Stimulated activated CD8-positive, alpha-beta memory T cell treated with anti-CD3 and anti-CD28 coated beads, Interleukin-4, amount 100 ng/mL, for 24 hours (primary cell): Measurements from ENCODE around the gene ZNRF4.
"Not testable (repeated sequence)": the region's sequence is repeated elsewhere in the genome, so short reads cannot be mapped to it uniquely, and the experiment has no call there.

ENCODE experiments used
- DNase-seq: peaks from one replicate; pipeline ENCODE4 v3.0.0-alpha.2; 2020; ENCODE audit warnings: low read depth

Gene ZNRF4

GRCh38 chr19:5477451-5478215 lies 22.4 kb downstream of the ZNRF4 start:
- no peak for DNase-seq

- no peak for DNase-seq
Observed at GRCh38 chr19:5478241-5478924, 23.2 kb downstream of the ZNRF4 start.

- DNase-seq = no peak
Observed at GRCh38 chr19:5478925-5479588, 23.8 kb downstream of the ZNRF4 start.

GRCh38 chr19:5479958-5480357 lies 24.7 kb downstream of the ZNRF4 start:
- no peak for DNase-seq

DNA sequence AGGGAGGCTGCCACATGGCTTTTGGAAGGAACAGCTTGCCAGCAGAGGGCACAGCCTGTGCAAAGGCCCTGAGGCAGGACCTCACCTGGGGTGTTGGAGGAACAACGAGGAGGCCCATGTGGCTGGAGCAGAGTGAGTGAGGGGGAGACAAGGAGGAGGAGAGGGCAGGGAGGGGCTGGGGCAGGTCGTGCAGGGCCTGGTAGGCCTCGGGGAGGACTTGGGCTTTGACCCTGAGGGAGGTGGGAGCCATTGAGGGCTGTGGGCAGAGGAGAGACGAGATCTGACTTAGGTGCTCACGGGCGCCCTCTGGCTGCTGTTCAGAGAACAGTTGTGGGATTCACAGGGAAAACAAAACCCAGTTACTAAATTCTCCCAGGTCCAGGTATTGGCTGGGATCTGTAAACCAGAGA lies 25.2 kb downstream of the ZNRF4 start:
- DNase-seq = peak; percentile 13

GRCh38 chr19:5481957-5482356 lies 26.7 kb downstream of the ZNRF4 start:
- DNase-seq = no peak

DNA sequence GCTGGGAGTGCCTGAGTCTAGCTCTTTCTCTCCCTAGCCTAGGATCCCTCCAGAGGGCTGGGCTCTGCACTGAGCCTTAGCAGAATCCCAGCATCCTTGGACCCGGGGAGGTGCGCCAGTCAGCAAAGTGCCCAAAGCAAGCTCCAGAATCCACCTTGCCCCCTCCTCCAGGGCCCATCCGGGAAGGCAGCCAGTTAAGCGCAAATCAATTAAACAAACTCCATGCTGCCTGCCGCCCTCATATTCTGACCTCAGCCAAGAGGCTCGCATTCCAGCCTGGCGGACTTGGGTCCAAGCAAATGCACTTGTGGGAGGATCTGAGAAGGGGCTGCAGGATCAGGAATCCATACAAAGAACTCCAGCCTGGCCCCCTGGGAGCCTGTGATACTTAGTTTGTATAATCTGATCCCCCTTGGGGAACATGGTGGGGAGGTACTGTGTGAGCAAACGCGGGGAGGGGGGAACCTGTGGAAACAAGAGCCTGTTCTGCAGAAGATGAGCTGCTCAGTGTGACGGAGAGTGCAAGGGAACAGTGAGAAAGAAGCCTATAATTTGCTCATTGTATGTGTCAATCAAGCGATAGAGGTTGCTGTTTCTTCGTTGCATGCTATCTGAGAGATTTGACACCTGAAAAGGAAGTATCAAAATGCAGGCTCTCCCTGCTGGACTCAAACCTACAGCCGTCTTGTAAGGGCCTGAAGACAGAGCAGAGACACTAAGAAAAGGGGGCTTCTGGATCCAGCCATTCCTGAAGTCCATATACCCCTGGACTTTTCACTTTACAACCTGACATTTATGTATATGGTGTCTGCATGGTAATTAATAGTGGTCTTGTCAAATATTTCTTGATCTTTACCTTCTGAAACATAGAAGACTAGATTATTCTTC lies 29.4 kb downstream of the ZNRF4 start:
- DNase-seq = no peak

DNA sequence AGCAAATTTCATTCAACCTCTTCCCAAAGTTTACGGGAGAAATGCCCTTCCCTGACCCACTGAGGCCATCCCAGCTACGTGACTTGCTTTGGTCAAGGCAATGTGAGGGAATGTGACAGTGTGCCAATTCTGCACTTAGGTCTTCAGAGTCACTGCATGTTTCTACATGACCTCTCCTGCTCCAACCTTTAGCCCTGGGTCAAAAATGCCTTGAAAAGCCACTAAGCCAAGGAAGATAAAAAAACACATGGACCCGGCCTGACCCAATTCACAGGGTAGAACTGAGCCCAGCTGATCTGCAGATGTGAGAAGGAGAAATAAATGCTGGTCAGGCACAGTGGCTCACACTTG lies 30.0 kb downstream of the ZNRF4 start:
- DNase-seq = no peak

GRCh38 chr19:5485658-5486057 lies 30.4 kb downstream of the ZNRF4 start:
- DNase-seq = not testable (repeated sequence)

DNA sequence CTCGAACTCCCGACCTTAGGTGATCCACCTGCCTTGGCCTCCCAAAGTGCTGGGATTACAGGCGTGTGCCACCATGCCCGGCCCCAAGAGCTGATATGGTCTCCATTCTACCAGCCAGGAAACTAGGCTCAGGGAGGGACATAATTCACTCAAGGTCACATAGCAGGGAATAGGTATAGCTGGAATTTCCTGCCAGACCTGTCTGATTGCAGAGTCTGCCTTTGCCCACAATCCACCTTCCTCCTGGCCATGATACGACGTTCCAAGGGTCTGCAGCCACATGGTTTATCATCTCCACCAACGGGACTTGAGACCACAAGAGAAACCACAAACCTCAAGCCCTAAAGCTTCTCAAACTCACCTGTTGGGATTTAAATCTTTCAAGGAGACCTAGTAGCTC lies 32.0 kb downstream of the ZNRF4 start:
- DNase-seq = no peak

- no peak for DNase-seq
Observed at GRCh38 chr19:5489551-5489950, 34.3 kb downstream of the ZNRF4 start.

- no peak for DNase-seq
Observed at GRCh38 chr19:5491565-5491964, 36.3 kb downstream of the ZNRF4 start.

GRCh38 chr19:5492281-5492634 lies 37.0 kb downstream of the ZNRF4 start:
- no peak for DNase-seq

GRCh38 chr19:5492635-5493409 lies 37.6 kb downstream of the ZNRF4 start:
- no peak for DNase-seq

DNA sequence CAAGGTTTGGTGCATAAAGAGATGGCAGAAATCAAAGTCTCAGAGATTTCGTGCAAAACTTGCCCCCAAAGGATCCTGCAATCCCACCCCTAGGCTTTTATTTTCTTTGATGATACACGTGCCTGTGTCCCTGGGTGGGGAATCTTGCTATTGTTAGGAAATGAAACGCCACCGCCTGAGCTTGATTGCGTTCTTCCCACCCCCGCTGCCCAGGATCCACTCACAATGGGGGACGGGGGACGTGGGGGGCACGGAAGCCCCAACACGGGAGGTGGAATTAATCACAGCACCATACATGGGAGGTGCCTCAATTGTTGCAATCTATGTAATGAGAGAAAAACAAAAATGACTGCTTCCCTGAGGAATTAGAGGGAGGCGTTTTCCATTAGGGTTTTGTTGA lies 39.6 kb downstream of the ZNRF4 start:
- DNase-seq = no peak

GRCh38 chr19:5495792-5496191 lies 40.6 kb downstream of the ZNRF4 start:
- no peak for DNase-seq

GRCh38 chr19:5497297-5497696 lies 42.1 kb downstream of the ZNRF4 start:
- DNase-seq = no peak

DNA sequence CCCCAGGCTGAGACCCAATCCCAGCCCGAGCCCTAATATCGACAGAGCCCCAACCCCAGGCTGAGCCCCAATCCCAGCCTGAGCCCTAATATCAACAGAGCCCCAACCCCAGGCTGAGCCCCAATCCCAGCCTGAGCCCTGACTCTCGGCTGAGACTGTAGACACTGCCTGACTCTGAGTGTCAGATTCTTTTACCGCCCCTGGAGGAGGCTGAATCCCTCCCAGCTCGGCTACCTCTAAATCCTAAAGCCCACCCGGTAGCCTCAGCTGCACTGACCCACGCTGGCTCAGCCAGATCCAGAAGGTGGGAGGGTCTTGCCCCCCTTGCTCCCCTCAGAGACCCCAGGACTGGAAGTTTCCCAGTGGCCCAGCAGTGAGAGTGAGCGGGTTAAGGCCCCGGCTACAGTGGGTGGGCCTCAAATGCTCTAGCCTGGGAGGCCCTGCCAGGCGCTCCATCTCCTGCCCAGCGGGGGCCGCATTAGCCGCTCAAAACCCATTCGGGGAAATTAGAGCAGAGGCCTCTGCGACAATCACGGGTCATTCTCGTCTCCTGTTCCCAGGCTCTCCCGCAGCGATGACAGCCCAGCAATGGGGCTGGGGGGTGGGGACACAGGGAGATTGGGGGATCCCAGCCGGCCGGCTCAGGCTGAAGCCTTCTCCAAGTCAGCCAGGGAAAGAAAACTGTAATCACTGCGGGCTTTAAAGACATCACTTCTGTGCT lies 43.8 kb downstream of the ZNRF4 start:
- DNase-seq = no peak

DNA sequence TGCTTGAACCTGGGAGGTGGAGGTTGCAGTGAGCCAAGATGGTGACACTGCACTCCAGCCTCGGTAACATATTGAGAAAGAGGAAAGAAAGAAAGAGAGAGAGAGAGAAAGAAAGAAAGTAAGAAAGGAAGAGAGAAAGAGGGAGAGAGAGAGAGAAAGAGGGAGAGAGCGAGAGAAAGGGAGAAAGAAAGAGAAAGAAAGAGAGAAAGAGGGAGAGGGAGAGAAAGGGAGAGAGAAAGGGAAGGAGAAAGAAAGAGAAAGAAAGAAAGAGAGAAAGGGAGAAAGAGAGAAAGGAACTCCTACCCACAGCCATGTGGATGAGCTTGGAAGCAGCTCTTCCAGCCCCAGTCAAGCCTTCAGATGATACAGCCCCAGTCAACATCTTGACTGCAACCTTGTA lies 46.7 kb downstream of the ZNRF4 start:
- no peak for DNase-seq

- no peak for DNase-seq
Observed at GRCh38 chr19:5503598-5503997, 48.4 kb downstream of the ZNRF4 start.

- no peak for DNase-seq
Observed at GRCh38 chr19:5504114-5504513, 48.9 kb downstream of the ZNRF4 start.
